Mesenchymal stem cell (in vitro differentiated cells and primary cell): Measurements from ENCODE around the gene C6orf132.

Experiments
- DNase-seq: peaks from one replicate; pipeline ENCODE4 v3.0.0-alpha.2; 2013
- H2AFZ ChIP-seq: one replicate; pipeline ENCODE4 v1.6.1; 2013; ENCODE audit warnings: low read depth, mild to moderate bottlenecking, control low read depth, inconsistent platforms, low read length, moderate library complexity
- H2AK5ac ChIP-seq: 2 replicates; pipeline ENCODE4 v1.6.1; 2013; ENCODE audit warnings: low read length, moderate library complexity, mild to moderate bottlenecking, inconsistent platforms; ENCODE audit not compliant: severe bottlenecking
- H2BK120ac ChIP-seq: one replicate; pipeline ENCODE4 v1.6.1; 2013; ENCODE audit warnings: low read depth, mild to moderate bottlenecking, inconsistent platforms, low read length, moderate library complexity
- H2BK12ac ChIP-seq, 2 experiments: one replicate each; pipeline ENCODE4 v1.6.1; 2013; ENCODE audit warnings: inconsistent platforms in 2 of 2, low read length in 2 of 2, mild to moderate bottlenecking in 2 of 2, moderate library complexity in 2 of 2, control low read depth in 1 of 2
- H2BK15ac ChIP-seq: one replicate; pipeline ENCODE4 v1.6.1; 2013; ENCODE audit warnings: mild to moderate bottlenecking, low read depth, inconsistent platforms; ENCODE audit not compliant: poor library complexity, severe bottlenecking
- H2BK5ac ChIP-seq: 2 replicates; pipeline ENCODE4 v1.6.1; 2013; ENCODE audit warnings: low read depth, mild to moderate bottlenecking, low read length, control low read depth, inconsistent platforms; ENCODE audit not compliant: poor library complexity, severe bottlenecking
- H3K14ac ChIP-seq, 2 experiments: one replicate each; pipeline ENCODE4 v1.6.1; 2013; ENCODE audit warnings: inconsistent platforms in 2 of 2, low read length in 2 of 2, control low read depth in 1 of 2, mild to moderate bottlenecking in 1 of 2, moderate library complexity in 1 of 2
- H3K18ac ChIP-seq, 2 experiments: one replicate each; pipeline ENCODE4 v1.6.1; 2013; ENCODE audit warnings: inconsistent platforms in 2 of 2, low read length in 2 of 2, control low read depth in 1 of 2, low read depth in 1 of 2, mild to moderate bottlenecking in 1 of 2
- H3K23ac ChIP-seq, 2 experiments: one replicate each; pipeline ENCODE4 v1.6.1; 2013; ENCODE audit warnings: inconsistent platforms in 2 of 2, low read length in 2 of 2, mild to moderate bottlenecking in 2 of 2, moderate library complexity in 2 of 2, control low read depth in 1 of 2
- H3K27ac ChIP-seq: 2 replicates; pipeline ENCODE4 v1.5.1; 2013; ENCODE audit warnings: mild to moderate bottlenecking, moderate library complexity, low read length, control low read depth, inconsistent platforms; ENCODE audit not compliant: poor library complexity, severe bottlenecking
- H3K27me3 ChIP-seq, 2 experiments: 2 replicates each; pipeline versions ENCODE4 v1.6.1 to v1.7.0; 2013; ENCODE audit warnings: low read length in 2 of 2, mild to moderate bottlenecking in 2 of 2, moderate library complexity in 2 of 2, control low read depth in 1 of 2, inconsistent platforms in 1 of 2; ENCODE audit not compliant: control insufficient read depth in 1 of 2, insufficient read depth in 1 of 2
- H3K36me3 ChIP-seq, 2 experiments: 2 replicates each; pipeline versions ENCODE4 v1.6.1 to v1.7.0; 2013; ENCODE audit warnings: low read length in 2 of 2, control low read depth in 1 of 2, inconsistent platforms in 1 of 2, low read depth in 1 of 2, mild to moderate bottlenecking in 1 of 2; ENCODE audit not compliant: insufficient read depth in 2 of 2, control insufficient read depth in 1 of 2
- H3K4ac ChIP-seq, 2 experiments: one replicate each; pipeline ENCODE4 v1.6.1; 2013; ENCODE audit warnings: inconsistent platforms in 2 of 2, low read length in 2 of 2, mild to moderate bottlenecking in 2 of 2, moderate library complexity in 2 of 2, control low read depth in 1 of 2, low read depth in 1 of 2
- H3K4me1 ChIP-seq: 2 replicates; pipeline ENCODE4 v1.6.1; 2013; ENCODE audit warnings: low read depth, low read length, control low read depth; ENCODE audit not compliant: control insufficient read depth, insufficient read depth
- H3K4me2 ChIP-seq: 2 replicates; pipeline ENCODE4 v1.6.1; 2013; ENCODE audit warnings: low read length, mild to moderate bottlenecking, inconsistent platforms; ENCODE audit not compliant: poor library complexity, severe bottlenecking
- H3K4me3 ChIP-seq, 2 experiments: 2 replicates each; pipeline versions ENCODE4 v1.5.1 to v1.7.0; 2013; ENCODE audit warnings: low read length in 2 of 2, mild to moderate bottlenecking in 2 of 2, control low read depth in 1 of 2, low read depth in 1 of 2; ENCODE audit not compliant: insufficient read depth in 1 of 2
- H3K79me1 ChIP-seq: replicated peaks from 2 replicates; pipeline ENCODE4 v1.6.1; 2013; ENCODE audit warnings: mild to moderate bottlenecking, control low read depth, low read length, inconsistent platforms; ENCODE audit not compliant: poor library complexity, severe bottlenecking
- H3K9ac ChIP-seq: 2 replicates; pipeline ENCODE4 v1.7.0; 2013; ENCODE audit warnings: mild to moderate bottlenecking, low read length, moderate library complexity
- H3K9me3 ChIP-seq: 2 replicates; pipeline ENCODE4 v1.7.0; 2013; ENCODE audit warnings: mild to moderate bottlenecking, low read length; ENCODE audit not compliant: control insufficient read depth
- H4K8ac ChIP-seq: one replicate; pipeline ENCODE4 v1.6.1; 2013; ENCODE audit warnings: inconsistent platforms, mild to moderate bottlenecking, low read length, moderate library complexity
- H4K91ac ChIP-seq: one replicate; pipeline ENCODE4 v1.6.1; 2013; ENCODE audit warnings: mild to moderate bottlenecking, low read length, inconsistent platforms
- WGBS: methylation state at CpG from one replicate; pipeline ENCODE4 v1.1.7; 2013; ENCODE audit warnings: mixed read lengths; 5-methylcytosine and 5-hydroxymethylcytosine counted together

C6orf132 gene

DNA sequence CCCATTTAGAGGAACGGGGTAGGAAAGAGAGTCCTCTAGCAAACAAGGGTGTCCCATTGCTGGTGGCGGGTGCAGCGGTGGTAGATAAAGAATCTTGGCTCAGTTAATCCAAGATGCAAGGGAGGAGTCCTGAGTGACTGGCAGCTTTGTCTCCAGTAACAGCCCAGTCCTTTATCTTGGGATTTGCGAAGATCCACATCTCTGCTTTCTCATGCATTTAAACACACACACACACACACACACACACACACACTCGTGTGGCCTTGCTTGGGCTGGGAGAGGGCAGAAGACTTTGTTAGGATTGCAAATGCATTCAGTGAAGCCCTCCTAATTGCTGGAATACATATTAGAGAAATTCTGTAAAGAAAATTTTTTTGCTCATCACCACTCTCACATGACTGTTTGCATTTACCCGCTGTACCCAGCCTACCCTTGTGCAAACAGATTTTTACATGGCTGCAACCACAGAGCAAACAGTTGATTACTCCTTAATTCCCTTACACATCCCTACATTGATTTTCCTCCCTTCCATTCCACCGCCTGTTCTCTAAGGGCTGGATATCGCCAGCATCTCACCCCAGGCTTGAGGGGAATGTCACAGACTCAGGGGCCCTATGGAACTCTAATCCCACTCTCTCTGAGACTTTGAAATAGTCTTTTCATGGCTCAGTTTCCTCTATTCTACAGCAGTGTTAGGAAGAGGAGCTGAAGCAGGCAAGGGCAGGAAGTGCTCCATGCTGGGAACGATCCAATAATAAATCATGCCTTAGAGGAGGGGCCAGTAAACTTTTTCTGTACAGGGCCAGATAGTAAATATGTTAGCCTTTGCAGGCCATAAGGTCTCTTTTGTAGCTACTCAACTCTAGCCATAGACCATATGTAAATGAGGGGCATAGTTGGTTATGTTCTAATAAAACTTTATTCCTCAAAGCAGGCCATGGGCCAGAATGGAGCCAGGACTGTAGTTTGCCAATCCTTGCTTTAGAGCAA lies 3.5 kb downstream of the C6orf132 start:
- Histone ChIP-seq H3K14ac (no peak overlapping the region), H4K91ac (peak overlapping the region; percentile 64), H3K4me3 (no peak overlapping the region), H3K4me2 (no peak overlapping the region), H3K79me1 (peaks cover 14% of the 10 kb centered on the region), H3K9me3 (no peaks in the 10 kb centered on the region), H3K23ac (no peak overlapping the region), H2BK5ac (no peak overlapping the region), H3K27ac (peak overlapping the region; percentile 83), H2BK12ac (peak overlapping the region in 1 of 2 experiments; percentile 95), H4K8ac (peak overlapping the region; percentile 12), H2BK120ac (peak overlapping the region; percentile 12), H3K36me3 (peaks cover 0 to 3% of the 10 kb centered on the region in 2 experiments), H3K18ac (peak overlapping the region; percentile 24 to 55), H2BK15ac (no peak overlapping the region), H3K27me3 (no peaks in the 10 kb centered on the region), H2AFZ (peak overlapping the region; percentile 60), H3K4me1 (peaks cover 43% of the 10 kb centered on the region), H3K4ac (peak overlapping the region in 1 of 2 experiments; percentile 43), H3K9ac (no peak overlapping the region), H2AK5ac (no peak overlapping the region)
- WGBS, result 70% methylated on average over 7 of the region's 9 CpGs
- peak; percentile 60 for DNase-seq

DNA sequence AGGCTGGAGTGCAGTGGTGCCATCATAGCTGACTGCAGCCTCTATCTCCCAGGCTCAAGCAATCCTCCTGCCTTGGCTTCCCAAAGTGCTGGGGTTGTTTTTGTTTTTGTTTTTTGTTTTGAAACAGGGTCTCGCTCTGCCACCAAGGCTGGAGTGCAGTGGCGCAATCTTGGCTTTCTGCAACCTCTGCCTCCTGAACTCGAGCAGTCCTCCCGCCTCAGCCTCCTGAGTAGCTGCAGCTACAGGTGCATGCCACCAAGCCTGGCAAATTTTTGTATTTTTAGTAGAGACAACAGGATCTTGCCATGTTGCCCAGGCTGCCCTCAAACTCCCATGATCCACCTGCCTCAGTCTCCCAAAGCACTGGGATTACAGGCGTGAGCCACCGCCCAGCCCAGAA lies 4.2 kb downstream of the C6orf132 start:
- Histone ChIP-seq H3K36me3 (peaks cover 0 to 3% of the 10 kb centered on the region in 2 experiments), H3K9ac (no peak overlapping the region), H2BK15ac (no peak overlapping the region), H3K9me3 (no peaks in the 10 kb centered on the region), H3K4me1 (peaks cover 43% of the 10 kb centered on the region), H2BK12ac (no peak overlapping the region), H4K91ac (no peak overlapping the region), H3K23ac (no peak overlapping the region), H3K27me3 (no peaks in the 10 kb centered on the region), H3K4ac (no peak overlapping the region), H3K18ac (peak overlapping the region in 1 of 2 experiments; percentile 24), H2BK120ac (no peak overlapping the region), H3K27ac (no peak overlapping the region), H3K14ac (no peak overlapping the region), H3K79me1 (peaks cover 17% of the 10 kb centered on the region), H2AK5ac (peak overlapping the region; percentile 45), H2AFZ (no peak overlapping the region), H2BK5ac (no peak overlapping the region), H3K4me2 (no peak overlapping the region), H4K8ac (peak overlapping the region; percentile 12), H3K4me3 (no peak overlapping the region)
- no peak for DNase-seq
- WGBS, result 96% methylated on average over 6 of the region's 6 CpGs

DNA sequence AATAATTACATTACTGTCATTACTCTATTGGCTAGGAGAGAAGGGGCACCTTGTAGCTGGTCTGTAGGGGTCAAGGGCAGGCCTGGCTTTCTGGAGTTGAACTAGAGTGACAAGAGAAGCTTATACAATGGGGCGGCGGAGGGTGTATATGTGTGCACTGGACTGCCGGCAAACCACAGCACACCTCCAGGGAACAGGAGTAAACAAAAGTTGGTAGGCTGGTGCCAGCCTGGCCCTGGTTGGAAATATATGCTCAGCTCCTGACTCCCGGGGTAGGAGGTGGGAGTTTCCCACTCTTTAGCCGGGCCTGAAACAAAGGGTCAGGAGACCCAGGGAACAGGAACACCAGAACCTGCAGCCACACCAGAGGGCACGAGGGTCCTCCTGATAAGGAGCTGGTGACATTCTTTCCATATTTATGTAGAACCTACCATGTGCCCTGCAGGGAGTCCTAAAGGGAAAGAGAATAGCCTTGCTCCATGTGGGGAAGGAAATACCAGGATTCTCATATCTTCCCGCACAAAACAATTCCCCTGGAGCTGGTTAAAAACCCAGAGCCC lies 5.1 kb downstream of the C6orf132 start:
- H4K91ac ChIP-seq, result no peak overlapping the region
- H3K27ac ChIP-seq, result peak overlapping the region; percentile 66

More for the DNA sequence above, 5.1 kb downstream of the C6orf132 start:
- Histone ChIP-seq H2BK15ac (no peak overlapping the region), H3K4ac (peak overlapping the region in 1 of 2 experiments; percentile 42), H3K9ac (peak overlapping the region; percentile 55), H4K8ac (no peak overlapping the region), H3K14ac (no peak overlapping the region), H2AFZ (no peak overlapping the region), H3K36me3 (peaks cover 0 to 3% of the 10 kb centered on the region in 2 experiments), H3K79me1 (peaks cover 16% of the 10 kb centered on the region), H2BK120ac (no peak overlapping the region), H3K4me3 (peak overlapping the region in 1 of 2 experiments; percentile 28), H3K18ac (no peak overlapping the region), H2AK5ac (peak overlapping the region; percentile 42), H3K27me3 (no peaks in the 10 kb centered on the region), H2BK5ac (no peak overlapping the region), H3K9me3 (no peaks in the 10 kb centered on the region), H2BK12ac (peak overlapping the region; percentile 4 to 37), H3K4me1 (peaks cover 43% of the 10 kb centered on the region), H3K4me2 (no peak overlapping the region), H3K23ac (no peak overlapping the region)
- 56% methylated on average over 6 of the region's 7 CpGs for WGBS
- no peak for DNase-seq
